Calu3 (cell line): ENCODE results near the gene ZFP3. TPM values are rescaled to one million over a fixed set of nuclear protein-coding genes. Genes with fewer than 3 reads are reported as not detected.

Source experiments
- BruUV-seq: library from RNA; stranded (reverse); fragments of 400-500 nt; replicated peaks from 2 replicates; lab custom pipeline; 2021; lab: Mats Ljungman, UMichigan
- CTCF ChIA-PET: fragments of 300-600 bp; sonication (Branson Sonifier 250); formaldehyde crosslinking; loops from one replicate; lab custom pipeline; 2022; ENCODE audit warnings: antibody characterized with exemption; lab: Charles Lee
- DNase-seq: peaks from one replicate; pipeline ENCODE4 v3.0.0; 2022
- H3K27ac Mint-ChIP-seq: one replicate; pipeline ENCODE4 v1.8.0; 2022; ENCODE audit warnings: mixed read lengths; ENCODE audit not compliant: unreplicated experiment
- H3K27me3 Mint-ChIP-seq: one replicate; pipeline ENCODE4 v1.8.0; 2022; ENCODE audit warnings: mixed read lengths; ENCODE audit not compliant: unreplicated experiment
- H3K36me3 Mint-ChIP-seq: one replicate; pipeline ENCODE4 v1.8.0; 2022; ENCODE audit warnings: mild to moderate bottlenecking, moderate library complexity, mixed read lengths; ENCODE audit not compliant: insufficient read depth, unreplicated experiment
- H3K4me1 Mint-ChIP-seq: one replicate; pipeline ENCODE4 v1.8.0; 2022; ENCODE audit warnings: mild to moderate bottlenecking, low read depth, mixed read lengths; ENCODE audit not compliant: unreplicated experiment
- H3K4me3 Mint-ChIP-seq: one replicate; pipeline ENCODE4 v1.8.0; 2022; ENCODE audit warnings: mild to moderate bottlenecking, low read depth, moderate library complexity, mixed read lengths; ENCODE audit not compliant: unreplicated experiment
- H3K9me3 Mint-ChIP-seq: one replicate; pipeline ENCODE4 v1.8.0; 2022; ENCODE audit warnings: low read depth, mixed read lengths; ENCODE audit not compliant: unreplicated experiment
- intact Hi-C: fragments of 100-400 bp; cut with micrococcal nuclease; formaldehyde crosslinking; loops from one replicate; pipeline ENCODE4 v1.10.0; 2022; ENCODE audit not compliant: unreplicated experiment
- total RNA-seq: library from RNA; stranded (reverse); gene quantifications from 2 replicates; pipeline ENCODE4 v1.2.3, GENCODE V29; 2022
- TF ChIP-seq, protein P1 (sequence below): fragments of 200-600 bp; IDR thresholded peaks from one replicate; pipeline ENCODE4 v1.8.0; 2022; ENCODE audit warnings: antibody characterized with exemption; ENCODE audit not compliant: unreplicated experiment

Gene ZFP3
- total RNA-seq, 1 experiment from 2014 or later, result not detected

DNA sequence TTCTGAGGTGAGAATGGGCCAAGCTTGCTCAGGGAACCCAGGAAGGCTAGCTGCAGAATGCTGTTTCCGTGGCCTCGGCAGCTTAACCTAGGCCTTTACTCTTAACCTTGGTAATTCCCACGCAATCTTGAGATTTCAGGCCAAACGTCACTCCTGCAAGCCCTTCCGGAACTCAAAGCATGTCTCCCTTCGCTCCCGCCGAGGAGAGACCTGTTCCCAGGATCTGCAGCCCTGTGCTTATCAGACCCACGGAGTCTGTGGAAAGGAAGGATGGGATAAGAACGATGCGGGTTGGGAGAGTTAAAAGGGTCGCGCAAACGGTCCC lies 524 bp upstream of the ZFP3 start:
- BruUV-seq, result no TSS peak
- CTCF ChIA-PET, result interaction anchor here (0.7 kb wide), 1 partner anchor 267 kb away, joined by 3 read pairs; no protein-coding TSS in a partner anchor
- TF ChIP-seq, protein P1, sequence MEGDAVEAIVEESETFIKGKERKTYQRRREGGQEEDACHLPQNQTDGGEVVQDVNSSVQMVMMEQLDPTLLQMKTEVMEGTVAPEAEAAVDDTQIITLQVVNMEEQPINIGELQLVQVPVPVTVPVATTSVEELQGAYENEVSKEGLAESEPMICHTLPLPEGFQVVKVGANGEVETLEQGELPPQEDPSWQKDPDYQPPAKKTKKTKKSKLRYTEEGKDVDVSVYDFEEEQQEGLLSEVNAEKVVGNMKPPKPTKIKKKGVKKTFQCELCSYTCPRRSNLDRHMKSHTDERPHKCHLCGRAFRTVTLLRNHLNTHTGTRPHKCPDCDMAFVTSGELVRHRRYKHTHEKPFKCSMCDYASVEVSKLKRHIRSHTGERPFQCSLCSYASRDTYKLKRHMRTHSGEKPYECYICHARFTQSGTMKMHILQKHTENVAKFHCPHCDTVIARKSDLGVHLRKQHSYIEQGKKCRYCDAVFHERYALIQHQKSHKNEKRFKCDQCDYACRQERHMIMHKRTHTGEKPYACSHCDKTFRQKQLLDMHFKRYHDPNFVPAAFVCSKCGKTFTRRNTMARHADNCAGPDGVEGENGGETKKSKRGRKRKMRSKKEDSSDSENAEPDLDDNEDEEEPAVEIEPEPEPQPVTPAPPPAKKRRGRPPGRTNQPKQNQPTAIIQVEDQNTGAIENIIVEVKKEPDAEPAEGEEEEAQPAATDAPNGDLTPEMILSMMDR, result no peak
- H3K27me3 Mint-ChIP-seq, result no peaks in the 10 kb centered on the region
- H3K27ac Mint-ChIP-seq, result no peak overlapping the region
- no peak for DNase-seq
- no peaks in the 10 kb centered on the region for H3K36me3 Mint-ChIP-seq
- H3K4me1 Mint-ChIP-seq, result no peaks in the 10 kb centered on the region
- intact Hi-C loops, result no loop called here
- H3K9me3 Mint-ChIP-seq, result peaks cover 5% of the 10 kb centered on the region
- H3K4me3 Mint-ChIP-seq, result no peak overlapping the region

DNA sequence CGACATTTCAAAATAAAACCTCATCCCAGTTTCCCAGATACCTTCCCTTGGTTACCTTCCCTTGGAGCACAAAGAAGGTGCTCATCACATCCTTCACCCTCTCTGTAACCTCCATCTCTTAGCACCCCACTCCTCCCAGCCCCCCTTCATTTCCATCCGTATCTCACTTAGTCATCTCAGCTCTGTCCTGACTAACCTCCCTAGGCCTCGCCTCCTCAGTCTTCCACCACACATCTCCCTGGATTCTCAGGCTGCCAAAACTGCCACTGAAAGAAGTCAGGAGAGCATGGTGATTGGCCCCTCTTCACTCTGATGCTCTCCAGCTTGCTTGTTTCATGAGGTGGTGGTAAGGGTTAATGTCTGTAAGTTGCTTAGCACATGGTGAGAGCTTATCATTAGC lies 2.3 kb downstream of the ZFP3 start:
- H3K9me3 Mint-ChIP-seq, result peaks cover 6% of the 10 kb centered on the region

DNA sequence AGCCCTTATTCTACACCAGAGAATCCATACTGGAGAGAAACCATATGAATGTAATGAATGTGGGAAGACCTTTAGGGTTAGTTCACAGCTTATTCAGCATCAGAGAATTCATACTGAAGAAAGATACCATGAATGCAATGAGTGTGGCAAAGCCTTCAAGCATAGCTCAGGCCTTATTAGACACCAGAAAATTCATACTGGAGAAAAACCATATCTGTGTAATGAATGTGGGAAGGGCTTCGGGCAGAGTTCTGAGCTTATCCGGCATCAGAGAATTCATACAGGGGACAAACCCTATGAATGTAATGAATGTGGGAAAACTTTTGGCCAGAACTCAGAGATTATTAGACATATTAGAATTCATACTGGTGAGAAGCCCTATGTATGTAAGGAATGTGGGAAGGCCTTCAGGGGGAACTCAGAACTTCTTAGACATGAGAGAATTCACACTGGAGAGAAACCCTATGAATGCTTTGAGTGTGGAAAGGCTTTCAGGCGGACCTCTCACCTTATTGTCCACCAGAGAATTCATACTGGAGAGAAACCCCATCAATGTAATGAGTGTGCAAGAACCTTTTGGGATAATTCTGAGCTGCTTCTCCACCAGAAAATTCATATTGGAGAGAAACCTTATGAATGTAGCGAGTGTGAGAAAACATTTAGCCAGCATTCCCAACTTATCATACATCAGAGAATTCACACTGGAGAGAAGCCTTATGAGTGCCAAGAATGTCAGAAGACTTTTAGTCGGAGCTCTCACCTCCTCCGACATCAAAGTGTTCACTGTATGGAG lies 14.1 kb downstream of the ZFP3 start:
- no peaks in the 10 kb centered on the region for H3K27me3 Mint-ChIP-seq
- no peak for DNase-seq
- H3K36me3 Mint-ChIP-seq, result no peaks in the 10 kb centered on the region
- TF ChIP-seq, protein P1, result no peak
- intact Hi-C loops, result no loop called here
- H3K9me3 Mint-ChIP-seq, result peaks cover 24% of the 10 kb centered on the region
- no TSS peak for BruUV-seq
- H3K4me3 Mint-ChIP-seq, result no peak overlapping the region
- CTCF ChIA-PET, result no interaction called here
- H3K4me1 Mint-ChIP-seq, result no peaks in the 10 kb centered on the region
- H3K27ac Mint-ChIP-seq, result no peak overlapping the region

More for the DNA sequence above, 2.3 kb downstream of the ZFP3 start:
- TF ChIP-seq, protein P1, result no peak
- intact Hi-C loops, result no loop called here
- Mint-ChIP-seq H3K4me1 (no peaks in the 10 kb centered on the region), H3K36me3 (no peaks in the 10 kb centered on the region), H3K27ac (no peak overlapping the region), H3K4me3 (no peak overlapping the region), H3K27me3 (no peaks in the 10 kb centered on the region)
- no peak for DNase-seq
- CTCF ChIA-PET, result interaction anchor here (0.7 kb wide), 1 partner anchor 1385 kb away, joined by 3 read pairs; no protein-coding TSS in a partner anchor
- BruUV-seq, result no TSS peak

DNA sequence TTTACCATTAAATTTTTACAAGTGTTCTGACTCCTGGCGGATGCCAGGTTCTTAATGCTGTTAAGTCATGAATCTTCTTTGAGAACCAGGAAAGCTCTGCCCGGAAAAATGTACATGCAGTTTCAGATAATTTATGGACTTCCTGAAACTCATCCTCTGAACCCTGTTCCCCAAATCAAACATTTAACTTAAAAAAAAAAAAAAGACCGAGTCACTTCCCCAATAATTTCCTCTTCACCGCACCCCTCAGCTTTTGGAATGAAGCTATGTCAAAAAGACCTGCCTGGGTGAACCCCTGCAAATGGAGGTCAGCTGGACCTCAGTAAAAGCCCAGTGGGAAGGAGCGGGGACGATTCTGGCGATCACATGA lies 18.4 kb downstream of the ZFP3 start:
- H3K4me1 Mint-ChIP-seq, result no peaks in the 10 kb centered on the region
- H3K36me3 Mint-ChIP-seq, result peaks cover 4% of the 10 kb centered on the region
- intact Hi-C loops, result no loop called here
- H3K4me3 Mint-ChIP-seq, result no peak overlapping the region
- no TSS peak for BruUV-seq
- peaks cover 10% of the 10 kb centered on the region for H3K9me3 Mint-ChIP-seq
- DNase-seq, result no peak
- no peaks in the 10 kb centered on the region for H3K27me3 Mint-ChIP-seq
- H3K27ac Mint-ChIP-seq, result no peak overlapping the region
- CTCF ChIA-PET, result no interaction called here
- TF ChIP-seq, protein P1, result no peak
